GM19395 (cell line): ENCODE data around the gene E4F1.

ENCODE experiments used
- ATAC-seq: cut with Tn5 transposase; IDR thresholded peaks from one replicate; pipeline ENCODE4 v1.9.1; 2021; ENCODE audit warnings: mild to moderate bottlenecking, moderate library complexity; ENCODE audit not compliant: unreplicated experiment

E4F1 gene

DNA sequence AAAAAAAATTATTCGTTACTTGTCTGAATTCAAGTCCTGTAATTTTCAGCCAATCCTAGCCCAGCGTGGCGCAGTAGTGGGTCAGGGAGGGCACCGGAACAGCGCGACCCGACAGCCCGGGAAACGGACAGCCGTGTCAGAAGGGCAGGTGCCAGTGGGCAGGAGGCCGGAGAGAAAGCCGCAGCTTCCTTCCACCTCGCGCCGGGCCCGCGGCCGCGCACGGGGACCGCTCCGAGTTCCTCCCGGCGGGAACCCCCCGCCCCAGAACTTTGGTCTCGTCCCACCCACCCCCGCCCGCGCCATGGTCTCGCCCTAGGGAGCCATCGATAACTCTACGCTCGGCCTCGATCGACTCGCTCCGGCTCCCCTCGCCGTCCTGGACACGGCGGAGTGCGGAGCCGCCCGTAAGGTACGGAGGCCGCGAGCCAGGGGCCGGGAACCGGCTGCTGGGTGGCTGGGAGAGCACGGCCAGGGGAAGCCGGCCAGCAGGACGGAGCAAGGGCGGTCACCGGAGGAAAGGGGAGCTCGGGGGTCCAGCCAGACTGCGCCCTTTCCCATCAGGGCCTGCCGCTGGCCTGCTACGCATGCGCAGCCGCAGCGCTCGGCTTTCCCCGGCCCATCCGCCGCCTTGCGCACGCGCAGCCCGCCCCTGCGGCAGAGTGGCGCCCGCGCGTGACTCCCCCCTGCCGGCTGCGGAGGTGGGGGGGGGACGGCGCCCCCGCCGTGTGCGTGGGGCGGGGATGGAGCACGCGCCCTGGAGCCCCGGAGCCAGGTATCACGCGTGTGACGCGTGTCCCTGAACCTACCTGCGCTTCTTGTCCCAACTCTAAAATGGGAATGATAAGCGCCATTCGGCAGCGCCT is 18.1 kb upstream of the E4F1 start, which contains the start of gene MLST8:
MLST8 (plus strand) TSS at position 351 of the 863 bp plus-strand sequence. CDS start 632 bp downstream, outside the sequence.
- peak; percentile 72 for ATAC-seq

DNA sequence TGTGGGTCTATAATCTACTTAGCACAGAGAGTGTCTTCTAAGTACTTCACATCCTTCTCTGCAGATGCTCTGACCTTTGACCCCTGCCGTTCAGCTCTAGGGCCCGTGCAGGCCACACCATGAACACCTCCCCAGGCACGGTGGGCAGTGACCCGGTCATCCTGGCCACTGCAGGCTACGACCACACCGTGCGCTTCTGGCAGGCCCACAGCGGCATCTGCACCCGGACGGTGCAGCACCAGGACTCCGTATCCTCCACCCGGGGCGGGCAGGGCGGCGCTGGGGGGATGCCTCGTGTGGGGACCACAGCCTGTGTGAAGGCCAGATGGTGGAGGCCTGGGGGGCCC is 17.5 kb upstream of the E4F1 start:
- no peak for ATAC-seq

DNA sequence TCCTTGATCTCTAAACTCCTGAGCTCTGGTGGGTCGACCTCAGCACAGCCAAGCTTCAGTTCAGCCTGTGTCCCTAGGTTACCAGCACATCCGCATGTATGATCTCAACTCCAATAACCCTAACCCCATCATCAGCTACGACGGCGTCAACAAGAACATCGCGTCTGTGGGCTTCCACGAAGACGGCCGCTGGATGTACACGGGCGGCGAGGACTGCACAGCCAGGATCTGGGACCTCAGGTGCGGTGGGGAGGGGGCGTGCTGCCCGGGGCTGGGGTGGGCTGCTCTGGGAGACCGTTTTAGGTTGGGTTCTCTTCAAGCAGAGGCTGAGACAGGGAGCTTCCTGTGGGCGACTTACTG is 17.0 kb upstream of the E4F1 start:
- no peak for ATAC-seq

DNA sequence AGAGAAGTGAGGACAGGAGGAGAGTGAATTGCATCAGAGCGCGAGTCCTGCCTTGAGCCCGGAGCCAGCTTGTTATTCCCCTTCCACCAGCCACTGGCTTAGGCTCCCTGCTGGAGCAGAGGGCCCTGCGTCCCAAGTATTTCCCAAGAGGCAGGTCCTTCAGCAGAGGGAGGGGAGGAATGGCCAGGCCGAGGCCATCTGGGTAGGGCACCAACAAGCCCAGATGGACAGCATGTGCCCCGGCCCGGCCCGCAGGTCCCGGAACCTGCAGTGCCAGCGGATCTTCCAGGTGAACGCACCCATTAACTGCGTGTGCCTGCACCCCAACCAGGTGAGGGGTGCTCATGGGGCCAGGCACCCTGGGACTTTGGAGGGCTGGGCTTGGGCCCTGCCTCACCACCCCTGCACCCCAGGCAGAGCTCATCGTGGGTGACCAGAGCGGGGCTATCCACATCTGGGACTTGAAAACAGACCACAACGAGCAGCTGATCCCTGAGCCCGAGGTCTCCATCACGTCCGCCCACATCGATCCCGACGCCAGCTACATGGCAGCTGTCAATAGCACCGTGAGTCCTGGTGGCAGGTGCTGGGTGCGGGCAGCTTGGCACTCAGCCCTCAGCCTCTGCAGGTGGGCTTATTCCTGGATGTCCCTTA is 16.5 kb upstream of the E4F1 start:
- no peak for ATAC-seq

DNA sequence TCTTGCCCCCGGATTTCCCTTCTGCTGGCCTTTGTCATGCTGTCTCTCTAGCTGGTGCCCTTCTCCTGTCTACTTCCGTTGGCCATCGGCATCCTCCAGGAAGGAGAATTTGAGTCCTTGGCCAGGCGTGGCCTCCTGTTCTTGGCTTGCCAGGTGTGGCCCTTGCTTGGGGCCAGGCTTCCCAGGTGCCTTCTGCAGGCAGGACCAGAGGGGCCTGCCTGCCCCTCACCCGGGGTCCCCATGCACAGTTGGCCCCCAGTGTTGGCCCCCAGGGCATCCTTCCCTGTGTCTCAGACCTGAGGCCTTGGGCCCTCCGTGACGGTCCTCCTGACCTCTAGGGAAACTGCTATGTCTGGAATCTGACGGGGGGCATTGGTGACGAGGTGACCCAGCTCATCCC is 15.5 kb upstream of the E4F1 start:
- ATAC-seq: no peak

DNA sequence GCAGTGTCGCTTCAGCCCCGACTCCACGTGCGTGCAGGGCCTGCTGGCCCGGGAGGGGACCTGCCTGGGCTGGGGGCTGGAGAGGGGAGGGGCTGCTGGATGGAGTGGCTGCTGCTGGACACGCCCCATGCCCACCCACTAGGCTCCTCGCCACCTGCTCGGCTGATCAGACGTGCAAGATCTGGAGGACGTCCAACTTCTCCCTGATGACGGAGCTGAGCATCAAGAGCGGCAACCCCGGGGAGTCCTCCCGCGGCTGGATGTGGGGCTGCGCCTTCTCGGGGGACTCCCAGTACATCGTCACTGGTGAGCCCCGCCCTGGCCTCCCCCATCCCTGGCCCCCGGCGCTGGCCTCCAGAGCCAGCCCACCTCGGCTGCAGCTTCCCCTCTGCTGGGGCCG is 15.1 kb upstream of the E4F1 start:
- no peak for ATAC-seq

DNA sequence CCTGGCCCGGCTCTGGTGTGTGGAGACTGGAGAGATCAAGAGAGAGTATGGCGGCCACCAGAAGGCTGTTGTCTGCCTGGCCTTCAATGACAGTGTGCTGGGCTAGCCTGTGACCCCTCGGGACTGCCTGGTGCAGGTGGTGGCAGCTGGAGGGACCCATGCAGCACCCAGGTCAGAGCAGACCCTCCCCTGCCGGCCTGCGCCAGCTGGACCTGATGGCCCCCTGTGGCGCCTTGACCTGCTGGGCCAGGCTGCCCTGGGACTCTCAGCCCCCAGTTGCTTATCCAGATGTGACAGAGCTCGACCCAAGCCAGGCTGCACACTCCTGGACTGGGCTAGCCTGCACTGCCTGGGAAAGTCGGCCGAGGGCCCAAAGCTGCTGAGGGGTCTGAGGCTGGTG is 14.6 kb upstream of the E4F1 start:
- ATAC-seq: no peak

DNA sequence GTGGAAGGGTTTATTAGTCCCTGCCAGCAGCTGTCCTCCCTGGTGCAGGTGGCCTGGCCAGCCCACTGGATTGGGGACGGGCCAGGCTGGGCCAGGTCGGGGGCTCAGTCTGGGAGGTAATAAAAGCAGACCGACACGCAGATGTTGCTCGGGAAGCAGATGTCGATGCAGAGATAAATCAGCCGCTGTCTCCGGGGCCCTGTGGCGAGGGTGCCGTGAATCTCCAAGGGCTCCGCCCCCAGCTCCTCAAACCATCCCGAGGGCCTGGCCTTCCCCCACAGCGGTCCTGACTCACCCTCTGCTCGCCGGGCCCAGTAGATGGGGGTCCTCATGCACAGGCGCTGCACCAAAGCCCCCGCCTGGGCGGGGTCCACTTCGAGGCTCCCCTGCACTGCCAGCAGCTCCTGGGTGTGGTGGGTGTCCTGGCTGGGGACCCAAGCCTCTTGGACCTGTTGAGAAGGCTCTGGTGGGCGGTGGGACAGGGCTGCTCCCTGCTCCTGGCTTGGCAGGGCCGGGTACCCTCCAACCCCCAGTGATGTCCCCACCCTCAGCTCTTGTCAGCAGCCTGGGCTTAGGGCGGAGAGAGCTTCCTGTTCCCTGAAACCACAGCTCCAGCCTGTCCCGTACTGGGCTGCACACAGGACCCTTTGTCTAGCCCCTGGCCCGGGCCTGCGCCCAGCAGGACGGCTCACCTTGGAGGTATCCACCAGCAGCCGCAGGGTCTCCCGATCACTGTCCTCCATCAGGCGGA is 14.0 kb upstream of the E4F1 start:
- no peak for ATAC-seq

DNA sequence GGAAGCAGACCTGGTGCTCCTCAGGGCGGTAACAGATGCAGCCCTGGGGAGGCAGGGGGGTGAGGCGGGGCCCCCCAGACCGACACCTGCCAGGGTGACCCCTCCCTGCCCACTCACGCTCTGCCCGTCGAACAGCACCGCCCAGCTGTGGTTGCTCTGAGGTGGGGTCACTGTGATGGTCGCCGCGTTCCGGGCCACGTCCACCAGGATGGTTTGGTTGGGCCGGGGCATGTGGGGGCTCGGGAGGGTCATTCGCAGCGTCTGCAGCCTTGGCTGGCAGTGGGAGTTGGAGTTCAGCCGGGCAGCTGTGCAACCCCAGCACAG is 13.4 kb upstream of the E4F1 start:
- no peak for ATAC-seq

DNA sequence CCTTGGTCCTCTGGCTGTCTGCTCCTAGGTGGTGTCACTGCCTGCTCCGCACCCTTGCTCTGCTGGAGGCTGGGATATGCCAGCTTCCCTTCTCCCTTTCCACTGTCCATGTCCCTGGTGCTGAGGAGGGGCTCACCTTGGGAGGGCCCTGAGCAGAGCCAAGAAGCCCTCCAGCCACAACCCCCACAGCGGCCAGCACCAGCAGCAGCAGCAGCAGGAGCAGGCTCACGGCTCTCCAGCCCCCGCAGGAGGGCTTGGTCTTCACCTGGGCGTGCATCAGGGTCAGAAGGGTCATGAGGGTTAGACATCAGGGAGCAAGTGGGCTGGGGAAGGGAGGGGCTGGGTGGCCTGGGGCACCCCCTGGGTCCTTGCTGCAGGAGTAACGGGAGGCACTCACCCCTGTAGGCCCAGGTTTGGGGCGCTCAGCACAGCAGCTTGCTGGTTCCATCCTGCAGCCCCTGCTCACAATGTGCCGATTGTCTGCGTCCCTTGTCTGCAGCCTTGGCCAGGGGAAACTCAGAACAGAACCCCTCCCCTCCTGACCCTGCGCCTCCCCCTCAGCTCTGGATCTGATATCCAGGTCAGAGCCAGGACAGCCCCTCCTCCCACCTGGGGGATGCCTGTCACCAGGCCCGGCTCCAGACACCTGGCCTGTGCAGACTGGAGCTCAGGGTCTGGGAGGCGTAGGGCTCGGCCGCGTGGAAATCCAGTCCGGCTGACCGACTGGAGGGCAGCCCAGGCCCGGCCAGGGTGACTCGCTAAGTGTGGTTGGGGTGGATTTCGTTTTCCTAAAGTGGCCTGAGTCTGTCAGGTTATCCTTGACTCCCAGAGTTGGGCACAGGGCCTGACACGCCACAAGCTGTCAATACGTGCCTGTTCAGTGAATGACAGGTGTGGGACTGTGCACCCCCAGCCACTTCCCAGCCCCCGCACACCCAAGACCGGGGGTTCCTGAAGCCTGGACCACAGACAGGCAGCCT is 12.7 kb upstream of the E4F1 start, which contains the start of gene BRICD5:
BRICD5 (minus strand) TSS at position 478 of the 980 bp plus-strand sequence; CDS start at position 448, 30 bp downstream.
- no peak for ATAC-seq

DNA sequence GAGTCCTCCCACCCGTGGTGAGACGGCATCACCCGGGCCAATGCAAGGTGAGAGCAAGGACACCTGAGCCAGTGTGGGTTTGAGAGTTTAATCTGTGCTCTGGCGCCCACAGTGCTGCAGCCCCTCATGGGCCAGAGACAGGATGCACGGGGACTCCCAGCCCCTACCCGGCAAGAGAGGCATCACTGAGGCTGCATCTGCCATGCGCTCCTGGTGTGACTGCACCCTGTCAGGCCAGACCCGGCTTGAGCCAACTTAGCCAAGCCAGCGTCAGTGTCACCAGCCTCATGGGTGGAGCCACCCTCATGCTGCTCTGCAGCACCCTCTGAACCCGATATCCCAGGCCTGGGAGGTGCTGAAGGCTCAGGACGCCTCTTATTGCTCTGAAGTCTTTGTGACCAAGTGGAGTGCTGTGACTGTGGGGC is 11.5 kb upstream of the E4F1 start:
- ATAC-seq: no peak

DNA sequence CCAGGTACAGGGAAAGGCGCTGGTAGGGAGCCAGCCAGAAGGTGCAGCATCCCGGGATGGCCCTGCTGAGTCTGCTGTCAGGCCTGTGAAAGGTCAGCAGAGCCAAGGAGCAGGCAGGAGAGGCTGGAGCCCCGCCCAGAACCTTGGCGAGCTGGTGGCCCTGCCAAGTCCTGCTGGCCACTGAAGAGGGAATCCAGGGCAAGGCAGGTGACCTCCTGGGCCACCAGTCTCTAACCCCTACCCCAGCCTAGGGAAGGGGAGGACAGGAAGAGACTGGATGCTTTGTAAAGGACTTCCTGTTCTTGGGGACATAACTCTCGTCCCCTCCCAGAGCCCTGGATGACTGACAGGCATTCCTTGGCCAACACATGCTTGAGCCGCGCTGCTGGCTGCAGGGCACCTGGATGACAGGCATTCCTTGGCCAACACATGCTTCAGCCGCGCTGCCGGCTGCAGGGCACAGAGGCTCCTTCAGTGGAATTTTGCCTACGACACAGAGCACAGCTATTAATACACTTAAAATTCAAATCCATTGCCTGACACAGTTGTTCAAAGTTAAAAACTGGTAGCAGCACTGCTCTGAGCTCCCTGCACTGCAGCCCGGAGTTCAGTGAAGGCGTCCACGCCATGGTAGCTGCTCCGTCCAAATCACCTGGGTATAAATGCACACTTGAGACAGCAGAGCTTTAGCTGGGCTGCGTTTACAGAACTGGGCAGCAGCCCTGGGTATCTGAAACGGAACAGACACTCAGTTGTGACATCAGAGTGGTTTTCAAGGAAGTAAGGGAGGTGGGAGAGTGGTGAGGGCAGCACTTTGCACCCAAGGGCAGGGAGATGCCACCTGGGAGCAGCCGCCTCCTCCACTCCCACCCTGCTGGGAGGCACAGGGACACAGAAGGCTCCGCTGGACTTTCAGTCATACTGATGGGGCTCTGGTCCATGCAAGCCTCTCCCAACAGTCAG is 10.7 kb upstream of the E4F1 start:
- no peak for ATAC-seq

DNA sequence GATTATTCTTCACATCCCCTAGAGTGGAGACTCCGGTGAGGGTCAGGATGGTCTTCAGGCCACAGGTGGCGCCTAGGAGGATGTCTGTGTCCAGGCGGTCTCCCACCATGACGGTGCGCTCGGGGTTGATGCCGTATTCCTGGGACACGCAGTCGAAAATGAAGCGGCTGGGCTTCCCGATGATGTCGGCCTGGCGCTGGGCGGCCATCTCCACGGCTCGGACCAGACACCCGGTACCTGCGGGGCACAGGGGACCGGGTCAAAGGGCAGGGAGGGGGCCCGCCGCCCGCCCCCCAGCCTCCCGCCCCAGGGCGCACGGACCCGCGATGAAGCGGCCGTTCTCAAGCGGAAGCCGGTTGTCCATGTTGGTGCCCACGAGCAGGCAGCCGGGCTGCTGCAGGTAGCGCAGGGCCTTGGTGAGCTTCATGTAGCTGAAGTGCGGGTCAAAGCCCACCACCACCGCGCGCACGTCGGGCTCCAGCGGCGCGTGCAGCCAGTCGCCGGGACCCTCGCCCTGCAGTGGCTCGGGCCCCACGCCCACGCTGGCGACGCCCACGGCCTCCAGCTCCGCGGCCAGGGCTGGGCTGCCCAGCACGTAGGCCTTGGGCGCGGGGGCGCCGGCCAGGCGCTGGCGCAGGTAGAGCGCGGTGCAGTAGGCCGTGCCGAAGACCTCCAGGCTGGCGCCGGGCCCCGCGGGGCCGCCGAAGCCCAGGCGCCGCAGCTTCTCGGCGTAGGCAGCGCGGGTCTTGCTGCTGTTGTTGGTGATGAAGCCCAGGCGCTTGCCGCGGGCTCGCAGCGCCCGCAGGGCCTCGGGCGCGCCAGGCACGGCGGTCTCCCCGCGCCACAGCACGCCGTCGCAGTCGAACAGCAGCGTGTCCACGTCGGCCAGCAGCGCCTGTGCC is 9.3 kb upstream of the E4F1 start:
- ATAC-seq: peak; percentile 7

DNA sequence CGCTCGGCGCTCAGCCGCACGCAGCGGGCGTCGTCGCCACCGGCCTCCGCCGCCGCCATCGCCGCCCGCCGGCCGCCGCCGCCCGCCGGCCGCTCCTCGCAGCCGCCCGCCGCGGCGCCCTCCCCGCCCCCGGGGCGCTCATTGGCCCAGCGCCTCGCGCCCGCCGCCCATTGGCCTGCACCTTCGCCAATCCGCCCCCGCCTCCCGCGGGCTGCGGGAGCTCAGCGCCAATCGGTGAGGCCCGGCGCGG is 8.7 kb upstream of the E4F1 start, which contains the start of gene PGP:
PGP (minus strand) TSS at position 122 of the 250 bp plus-strand sequence; CDS start at position 59, 63 bp downstream.
- peak; percentile 76 for ATAC-seq

DNA sequence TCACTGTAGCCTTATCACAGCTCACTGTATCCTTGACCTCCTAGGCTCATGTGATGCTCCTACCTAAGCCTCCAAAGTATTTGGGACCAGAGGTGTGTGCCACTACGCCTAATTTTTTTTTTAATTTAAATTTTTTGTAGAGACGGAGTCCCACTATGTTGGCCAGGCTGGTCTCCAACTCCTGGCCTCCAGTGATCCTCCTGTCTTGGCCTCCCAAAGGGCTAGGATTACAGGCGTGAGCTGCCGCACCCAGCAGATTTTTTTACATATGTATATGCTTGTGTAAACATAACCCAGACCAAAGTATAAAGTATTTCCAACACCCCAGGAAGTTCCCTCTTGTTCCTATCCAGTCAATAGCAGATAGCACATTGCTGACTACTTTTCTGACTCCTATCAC is 7.1 kb upstream of the E4F1 start:
- ATAC-seq: no peak

DNA sequence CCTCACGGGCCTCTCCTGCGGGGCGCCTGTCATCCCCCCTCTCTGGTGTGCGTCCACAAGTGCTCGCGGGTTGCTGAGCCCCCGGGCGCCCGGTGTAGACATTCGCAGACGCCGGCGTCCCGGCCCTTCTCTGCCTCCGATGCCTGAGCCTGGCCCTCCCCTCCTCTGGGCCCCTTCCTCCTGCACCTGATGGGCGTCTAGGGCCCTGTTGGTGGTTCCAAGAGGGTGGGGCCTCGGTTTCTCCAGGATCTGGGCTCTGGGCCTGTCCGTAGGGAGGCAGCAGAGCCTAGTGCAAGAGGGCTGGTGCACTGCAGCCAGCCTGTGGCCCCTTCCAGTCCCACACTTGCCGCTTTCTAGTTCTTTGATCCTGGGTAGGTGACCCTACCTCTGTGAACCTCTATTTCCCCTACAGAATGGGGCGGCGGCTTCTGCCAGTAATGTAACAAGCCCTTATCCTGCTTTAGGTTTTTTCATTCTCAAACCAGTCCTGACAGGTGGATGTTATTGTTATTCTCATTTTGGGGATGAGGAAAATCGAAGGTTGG is 623 bp downstream of the E4F1 start:
- peak; percentile 21 for ATAC-seq

DNA sequence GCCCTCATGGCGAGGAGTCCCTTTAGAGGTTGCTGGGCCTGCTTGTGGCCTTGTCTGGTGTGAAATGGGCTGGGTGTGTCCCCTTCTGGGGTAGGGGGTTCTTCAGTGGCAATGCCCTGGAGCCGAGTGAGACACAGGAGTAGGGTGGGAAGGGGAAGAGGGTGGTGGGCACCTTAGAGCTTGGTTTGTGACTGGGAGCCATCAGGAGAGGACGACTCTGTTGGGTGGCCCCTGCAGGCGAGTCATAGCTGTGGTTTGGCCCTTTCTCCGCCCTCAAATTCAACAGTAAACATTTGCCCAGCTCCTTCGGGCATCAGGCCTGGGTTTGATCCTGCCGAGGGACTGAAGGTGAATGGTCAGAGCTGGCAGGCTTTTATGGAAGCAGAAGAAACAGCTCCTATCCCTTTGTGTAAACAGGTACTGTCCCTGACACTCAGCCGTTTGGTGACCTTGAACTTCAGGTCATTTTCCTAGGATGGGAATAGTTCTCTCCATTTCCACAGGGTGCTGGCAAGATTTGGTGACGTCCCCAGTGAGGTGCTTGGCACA is 2.9 kb downstream of the E4F1 start:
- no peak for ATAC-seq

DNA sequence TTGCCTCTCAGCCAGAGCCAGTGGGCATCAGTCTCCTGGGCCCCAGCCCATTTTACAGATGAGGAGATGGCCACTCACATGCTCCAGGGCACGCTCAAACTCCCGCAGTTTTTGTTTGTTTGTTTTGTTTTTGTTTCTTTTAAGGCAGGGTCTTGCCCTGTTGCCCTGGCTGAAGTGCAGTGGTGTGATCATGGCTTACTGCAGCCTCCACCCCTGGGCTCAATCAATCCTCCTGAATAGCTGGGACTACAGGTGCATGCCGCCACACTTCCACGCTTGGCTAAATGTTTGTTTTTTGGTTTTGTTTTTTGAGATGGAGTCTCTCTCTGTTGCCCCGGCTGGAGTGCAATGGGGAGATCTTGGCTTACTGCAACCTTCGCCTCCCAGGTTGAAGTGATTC is 3.5 kb downstream of the E4F1 start:
- no peak for ATAC-seq
